ENCODE data around the gene C10orf90. TPM values are rescaled to one million over a fixed set of nuclear protein-coding genes. Genes with fewer than 3 reads are reported as not detected.

The C10orf90 gene
- total RNA-seq, 1 donor from 2014 or later: not detected

GRCh38 chr10:126593968-126594701 lies 76.4 kb downstream of the C10orf90 start:
- Mint-ChIP-seq H3K4me1 (ENCODE audit: unreplicated experiment) (no peaks in the 10 kb centered on the region), H3K27ac (ENCODE audit: unreplicated experiment) (no peak overlapping the region), H3K4me3 (ENCODE audit: unreplicated experiment) (no peak overlapping the region), H3K27me3 (ENCODE audit: unreplicated experiment) (no peaks in the 10 kb centered on the region), H3K9me3 (ENCODE audit: unreplicated experiment) (no peaks in the 10 kb centered on the region), H3K36me3 (ENCODE audit: low read depth, unreplicated experiment) (no peaks in the 10 kb centered on the region)
- DNase-seq (ENCODE audit: low spot score): no peak
- TF ChIP-seq CTCF (IDR thresholded peaks at IDR 0.05; ENCODE audit: unreplicated experiment): no peak

- Mint-ChIP-seq H3K36me3 (ENCODE audit: low read depth, unreplicated experiment) (no peaks in the 10 kb centered on the region), H3K9me3 (ENCODE audit: unreplicated experiment) (no peaks in the 10 kb centered on the region), H3K27me3 (ENCODE audit: unreplicated experiment) (peaks cover 2% of the 10 kb centered on the region), H3K4me1 (ENCODE audit: unreplicated experiment) (no peaks in the 10 kb centered on the region), H3K4me3 (ENCODE audit: unreplicated experiment) (no peak overlapping the region), H3K27ac (ENCODE audit: unreplicated experiment) (no peak overlapping the region)
- no peak for TF ChIP-seq CTCF (IDR thresholded peaks at IDR 0.05; ENCODE audit: unreplicated experiment)
- DNase-seq (ENCODE audit: low spot score): no peak
These were observed 77.6 kb downstream of the C10orf90 start for GRCh38 chr10:126592901-126593300.

GRCh38 chr10:126588024-126588423 lies 82.5 kb downstream of the C10orf90 start:
- H3K4me3 Mint-ChIP-seq (ENCODE audit: unreplicated experiment): no peak overlapping the region
- DNase-seq (ENCODE audit: low spot score): no peak
- H3K4me1 Mint-ChIP-seq (ENCODE audit: unreplicated experiment): no peaks in the 10 kb centered on the region
- no peak for TF ChIP-seq CTCF (IDR thresholded peaks at IDR 0.05; ENCODE audit: unreplicated experiment)
- H3K27me3 Mint-ChIP-seq (ENCODE audit: unreplicated experiment): peaks cover 2% of the 10 kb centered on the region
- no peaks in the 10 kb centered on the region for H3K9me3 Mint-ChIP-seq (ENCODE audit: unreplicated experiment)
- H3K27ac Mint-ChIP-seq (ENCODE audit: unreplicated experiment): no peak overlapping the region
- H3K36me3 Mint-ChIP-seq (ENCODE audit: low read depth, unreplicated experiment): no peaks in the 10 kb centered on the region

- H3K4me3 Mint-ChIP-seq (ENCODE audit: unreplicated experiment): no peak overlapping the region
- no peaks in the 10 kb centered on the region for H3K9me3 Mint-ChIP-seq (ENCODE audit: unreplicated experiment)
- no peak for DNase-seq (ENCODE audit: low spot score)
- TF ChIP-seq CTCF (IDR thresholded peaks at IDR 0.05; ENCODE audit: unreplicated experiment): no peak
- H3K27ac Mint-ChIP-seq (ENCODE audit: unreplicated experiment): no peak overlapping the region
- no peaks in the 10 kb centered on the region for H3K4me1 Mint-ChIP-seq (ENCODE audit: unreplicated experiment)
- no peaks in the 10 kb centered on the region for H3K36me3 Mint-ChIP-seq (ENCODE audit: low read depth, unreplicated experiment)
- H3K27me3 Mint-ChIP-seq (ENCODE audit: unreplicated experiment): peaks cover 2% of the 10 kb centered on the region
These were observed 83.6 kb downstream of the C10orf90 start for GRCh38 chr10:126586878-126587277.

GRCh38 chr10:126586128-126586527 lies 84.4 kb downstream of the C10orf90 start:
- DNase-seq (ENCODE audit: low spot score): no peak
- no peak for TF ChIP-seq CTCF (IDR thresholded peaks at IDR 0.05; ENCODE audit: unreplicated experiment)
- H3K27ac Mint-ChIP-seq (ENCODE audit: unreplicated experiment): no peak overlapping the region

More at GRCh38 chr10:126586128-126586527, 84.4 kb downstream of the C10orf90 start:
- Mint-ChIP-seq H3K4me3 (ENCODE audit: unreplicated experiment) (no peak overlapping the region), H3K36me3 (ENCODE audit: low read depth, unreplicated experiment) (no peaks in the 10 kb centered on the region), H3K9me3 (ENCODE audit: unreplicated experiment) (no peaks in the 10 kb centered on the region), H3K27me3 (ENCODE audit: unreplicated experiment) (peaks cover 2% of the 10 kb centered on the region), H3K4me1 (ENCODE audit: unreplicated experiment) (no peaks in the 10 kb centered on the region)

Data from endothelial cell (in vitro differentiated cells).